Peyer's patch (tissue), 4 donors: ENCODE data around the gene ADGRF4.

Source experiments
- CTCF ChIP-seq, 6 experiments: fragments of 450-650 bp in 4 of 6; fragments of 200-600 bp in 2 of 6; sonication (generic) in 1 of 6; IDR thresholded peaks; one replicate each; pipeline ENCODE4 v1.5.1; 2017 to 2019; ENCODE audit warnings: antibody characterized with exemption in 6 of 6, mild to moderate bottlenecking in 3 of 6, moderate library complexity in 1 of 6
- POLR2A ChIP-seq, 2 donors: fragments of 450-650 bp; IDR thresholded peaks; one replicate each; pipeline ENCODE4 v1.5.1; 2017; ENCODE audit warnings: antibody characterized with exemption in 2 of 2, mild to moderate bottlenecking in 2 of 2, moderate library complexity in 2 of 2

GRCh38 chr6:47669684-47670513 lies 28.5 kb upstream of the ADGRF4 start:
- no peak for TF ChIP-seq CTCF (IDR thresholded peaks at IDR 0.05)
- no peak for TF ChIP-seq POLR2A (IDR thresholded peaks at IDR 0.05)
